Left ventricle myocardium inferior (tissue), 1 donor: ENCODE results near the gene TMA16. TPM values are rescaled to one million over a fixed set of nuclear protein-coding genes. Genes with fewer than 3 reads are reported as not detected.
"Not testable (repeated sequence)": the region's sequence is repeated elsewhere in the genome, so short reads cannot be mapped to it uniquely, and the experiment has no call there.

Experiments
- DNase-seq: peaks from one replicate; pipeline ENCODE4 v3.0.0-alpha.2; 2020
- H3K27ac ChIP-seq: fragments of 200-600 bp; replicated peaks from 2 replicates; pipeline ENCODE4 v1.8.0; 2021
- H3K27me3 ChIP-seq: fragments of 200-600 bp; 2 replicates; pipeline ENCODE4 v1.8.0; 2021; ENCODE audit warnings: low read depth
- H3K36me3 ChIP-seq: fragments of 200-600 bp; 2 replicates; pipeline ENCODE4 v1.8.0; 2021
- H3K4me1 ChIP-seq: fragments of 200-600 bp; 2 replicates; pipeline ENCODE4 v1.8.0; 2021
- H3K4me3 ChIP-seq: fragments of 200-600 bp; 2 replicates; pipeline ENCODE4 v1.8.0; 2021; ENCODE audit warnings: mild to moderate bottlenecking, moderate library complexity
- H3K9me3 ChIP-seq: fragments of 200-600 bp; replicated peaks from 2 replicates; pipeline ENCODE4 v1.8.0; 2021
- intact Hi-C: fragments of 100-400 bp; cut with micrococcal nuclease; formaldehyde crosslinking; loops from one replicate; pipeline ENCODE4 v1.11.0; 2022
- total RNA-seq: library from RNA; stranded (reverse); fragmentation: NEBNext Ultra II Directional; extraction: Animal tissue kit (Norgen Biotek cat#: 25700); gene quantifications from one replicate; pipeline ENCODE4 v1.2.1, GENCODE V29; 2021
- TF ChIP-seq, protein P1 (sequence below): fragments of 200-600 bp; IDR thresholded peaks from 2 replicates; pipeline ENCODE4 v1.8.0; 2021; ENCODE audit warnings: antibody characterized with exemption, mild to moderate bottlenecking, borderline replicate concordance
- donor health status: DM: no; HTN: yes; CAD: no; lungs with severe emphysema.

Gene TMA16
- total RNA-seq, 1 donor from 2014 or later, result 7.1 TPM

DNA sequence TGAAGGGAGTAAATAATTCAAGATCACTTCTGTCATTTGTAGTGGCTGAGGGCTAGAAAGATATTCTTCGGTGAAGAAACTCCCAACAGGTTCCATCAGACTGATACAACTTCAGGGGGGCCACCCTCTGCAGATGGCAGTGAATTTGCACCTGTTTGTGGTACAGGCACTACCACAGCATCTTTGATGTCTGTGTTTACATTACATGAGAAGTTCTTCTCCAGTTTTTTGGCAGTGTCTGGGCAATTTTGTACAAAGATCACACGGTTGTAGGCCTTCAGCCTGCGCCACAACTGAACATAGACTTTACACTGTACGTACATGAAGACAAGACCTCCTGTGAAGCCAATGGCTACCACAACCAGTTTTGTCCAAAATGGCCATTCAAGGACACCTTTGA lies 34.2 kb downstream of the TMA16 start:
- intact Hi-C loops, result no loop called here
- TF ChIP-seq, protein P1, sequence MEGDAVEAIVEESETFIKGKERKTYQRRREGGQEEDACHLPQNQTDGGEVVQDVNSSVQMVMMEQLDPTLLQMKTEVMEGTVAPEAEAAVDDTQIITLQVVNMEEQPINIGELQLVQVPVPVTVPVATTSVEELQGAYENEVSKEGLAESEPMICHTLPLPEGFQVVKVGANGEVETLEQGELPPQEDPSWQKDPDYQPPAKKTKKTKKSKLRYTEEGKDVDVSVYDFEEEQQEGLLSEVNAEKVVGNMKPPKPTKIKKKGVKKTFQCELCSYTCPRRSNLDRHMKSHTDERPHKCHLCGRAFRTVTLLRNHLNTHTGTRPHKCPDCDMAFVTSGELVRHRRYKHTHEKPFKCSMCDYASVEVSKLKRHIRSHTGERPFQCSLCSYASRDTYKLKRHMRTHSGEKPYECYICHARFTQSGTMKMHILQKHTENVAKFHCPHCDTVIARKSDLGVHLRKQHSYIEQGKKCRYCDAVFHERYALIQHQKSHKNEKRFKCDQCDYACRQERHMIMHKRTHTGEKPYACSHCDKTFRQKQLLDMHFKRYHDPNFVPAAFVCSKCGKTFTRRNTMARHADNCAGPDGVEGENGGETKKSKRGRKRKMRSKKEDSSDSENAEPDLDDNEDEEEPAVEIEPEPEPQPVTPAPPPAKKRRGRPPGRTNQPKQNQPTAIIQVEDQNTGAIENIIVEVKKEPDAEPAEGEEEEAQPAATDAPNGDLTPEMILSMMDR, result no peak
- no peak for DNase-seq
- Histone ChIP-seq H3K4me3 (no peak overlapping the region), H3K27ac (no peak overlapping the region), H3K9me3 (no peaks in the 10 kb centered on the region), H3K27me3 (no peaks in the 10 kb centered on the region), H3K4me1 (no peaks in the 10 kb centered on the region), H3K36me3 (peaks cover 56% of the 10 kb centered on the region)

- TF ChIP-seq, protein P1, result no peak
- Histone ChIP-seq H3K36me3 (peaks cover 21% of the 10 kb centered on the region), H3K9me3 (no peaks in the 10 kb centered on the region), H3K27ac (no peak overlapping the region), H3K4me1 (no peaks in the 10 kb centered on the region), H3K27me3 (no peaks in the 10 kb centered on the region), H3K4me3 (no peak overlapping the region)
- DNase-seq, result no peak
- intact Hi-C loops, result no loop called here
Observed at GRCh38 chr4:163534056-163534455, 39.6 kb downstream of the TMA16 start.

DNA sequence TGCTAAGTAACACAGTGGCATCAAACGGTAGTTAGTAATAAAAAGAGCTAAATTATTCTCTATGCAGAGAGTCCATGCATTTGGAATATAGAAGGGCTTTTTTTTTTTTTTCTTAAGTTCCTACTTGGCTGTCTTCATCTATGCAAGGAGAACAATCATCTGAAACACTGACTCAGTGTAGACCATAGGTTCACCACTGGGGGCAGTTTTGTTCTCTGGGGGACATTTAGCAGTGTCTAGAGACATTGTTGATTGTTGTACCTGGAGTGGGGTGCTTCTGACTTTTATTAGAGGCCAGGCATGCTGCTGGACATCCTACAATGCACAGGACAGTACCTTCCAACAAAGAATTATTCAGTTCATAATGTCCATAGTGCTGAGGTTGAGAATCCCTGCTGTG lies 41.2 kb downstream of the TMA16 start:
- Histone ChIP-seq H3K4me1 (no peaks in the 10 kb centered on the region), H3K27me3 (no peaks in the 10 kb centered on the region), H3K27ac (no peak overlapping the region), H3K9me3 (no peaks in the 10 kb centered on the region), H3K4me3 (no peak overlapping the region), H3K36me3 (peaks cover 11% of the 10 kb centered on the region)
- TF ChIP-seq, protein P1, result no peak
- intact Hi-C loops, result no loop called here
- no peak for DNase-seq

GRCh38 chr4:163536091-163536490 lies 41.6 kb downstream of the TMA16 start:
- Histone ChIP-seq H3K27ac (no peak overlapping the region), H3K4me3 (no peak overlapping the region), H3K9me3 (no peaks in the 10 kb centered on the region), H3K4me1 (no peaks in the 10 kb centered on the region), H3K27me3 (no peaks in the 10 kb centered on the region), H3K36me3 (peaks cover 10% of the 10 kb centered on the region)
- DNase-seq, result no peak
- intact Hi-C loops, result no loop called here
- TF ChIP-seq, protein P1, result no peak

DNA sequence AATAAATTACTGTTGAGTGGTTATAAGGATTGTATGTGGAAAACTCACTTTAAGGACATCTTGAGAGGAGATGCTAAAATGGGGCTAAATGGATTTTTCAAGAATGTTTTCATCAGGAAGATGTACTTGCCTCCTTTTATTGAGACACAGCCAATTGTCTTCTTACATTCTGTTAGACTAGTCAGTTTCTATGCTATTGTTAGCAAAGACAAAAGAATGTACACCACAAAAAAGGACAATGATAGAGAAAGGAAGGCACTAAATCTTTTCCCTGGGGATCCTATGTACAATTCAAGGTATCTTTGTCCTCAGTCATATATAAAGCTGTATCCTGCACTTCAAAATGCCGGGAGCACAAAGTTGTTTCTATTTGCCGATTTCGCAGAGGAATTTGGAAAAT lies 42.6 kb downstream of the TMA16 start:
- no peak overlapping the region for H3K27ac ChIP-seq
- no peak overlapping the region for H3K4me3 ChIP-seq
- TF ChIP-seq, protein P1, result no peak
- DNase-seq, result no peak
- H3K36me3 ChIP-seq, result peaks cover 3% of the 10 kb centered on the region
- H3K27me3 ChIP-seq, result no peaks in the 10 kb centered on the region
- H3K9me3 ChIP-seq, result no peaks in the 10 kb centered on the region
- H3K4me1 ChIP-seq, result no peaks in the 10 kb centered on the region
- intact Hi-C loops, result no loop called here

- H3K27me3 ChIP-seq, H3K4me1 ChIP-seq, H3K9me3 ChIP-seq, H3K4me3 ChIP-seq, DNase-seq, intact Hi-C loops, H3K36me3 ChIP-seq, H3K27ac ChIP-seq: not testable (repeated sequence)
Observed at GRCh38 chr4:163538820-163539219, 44.3 kb downstream of the TMA16 start.
